Measurements from ENCODE around the gene SCYL3.
"Not testable (repeated sequence)": the region's sequence is repeated elsewhere in the genome, so short reads cannot be mapped to it uniquely, and the experiment has no call there.

Gene SCYL3

DNA sequence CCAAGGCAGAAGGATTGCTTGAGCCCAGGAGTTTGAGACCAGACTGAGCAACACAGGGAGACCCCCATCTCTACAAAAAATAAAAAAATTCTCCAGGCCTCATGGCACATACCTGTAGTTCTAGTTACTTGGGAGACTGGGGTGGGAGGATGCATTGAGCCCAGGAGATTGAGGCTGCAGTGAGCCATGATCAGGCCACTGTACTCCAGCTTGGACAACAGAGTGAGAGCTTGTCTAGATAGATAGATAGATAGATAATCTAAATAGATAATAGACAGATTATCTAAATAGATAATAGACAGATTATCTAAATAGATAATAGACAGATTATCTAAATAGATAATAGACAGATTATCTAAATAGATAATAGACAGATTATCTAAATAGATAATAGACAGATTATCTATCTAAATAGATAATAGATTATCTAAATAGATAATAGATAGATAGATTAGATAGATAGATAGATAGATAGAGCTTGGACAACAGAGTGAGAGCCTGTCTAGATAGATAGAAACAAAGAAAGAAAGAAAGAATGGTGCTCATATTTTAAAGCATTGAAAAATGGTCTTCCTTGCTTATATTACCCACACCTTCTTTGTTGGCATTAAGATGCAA lies 82.2 kb downstream of the SCYL3 start:
- not testable (repeated sequence) for DNase-seq

DNA sequence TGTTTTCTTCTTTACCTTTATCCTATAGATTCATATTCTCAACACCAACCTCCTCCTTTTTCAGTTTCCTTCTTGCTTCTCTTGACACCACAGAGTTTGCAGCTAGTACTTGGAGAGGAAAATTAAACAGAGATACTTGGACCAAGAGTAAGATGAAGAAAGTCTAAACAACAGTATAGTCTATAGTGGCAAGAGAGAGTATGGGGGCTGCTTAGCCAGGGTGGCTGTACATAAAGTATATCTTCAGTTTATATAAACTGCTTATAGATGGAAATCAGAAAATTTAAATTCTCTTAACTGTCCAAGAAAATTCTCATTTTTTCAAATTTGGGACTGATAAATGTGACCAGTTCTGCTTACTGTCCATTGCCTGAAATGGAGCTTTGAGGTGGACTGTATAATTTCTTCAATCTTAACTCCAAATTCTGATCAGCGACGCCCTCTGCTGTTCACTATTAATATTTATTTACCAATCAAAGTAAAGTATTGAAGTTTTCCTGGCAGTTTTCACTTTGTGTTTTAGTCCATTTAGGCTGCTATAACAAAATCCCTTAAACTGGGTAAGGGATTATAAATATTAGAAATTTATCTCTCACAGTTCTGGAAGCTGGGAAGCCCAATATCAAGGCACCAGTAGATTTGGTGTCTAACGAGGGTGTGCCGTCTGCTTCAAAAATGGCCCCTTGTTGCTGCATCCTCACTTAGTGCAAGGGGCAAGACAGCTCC lies 84.2 kb downstream of the SCYL3 start:
- DNase-seq: no peak

DNA sequence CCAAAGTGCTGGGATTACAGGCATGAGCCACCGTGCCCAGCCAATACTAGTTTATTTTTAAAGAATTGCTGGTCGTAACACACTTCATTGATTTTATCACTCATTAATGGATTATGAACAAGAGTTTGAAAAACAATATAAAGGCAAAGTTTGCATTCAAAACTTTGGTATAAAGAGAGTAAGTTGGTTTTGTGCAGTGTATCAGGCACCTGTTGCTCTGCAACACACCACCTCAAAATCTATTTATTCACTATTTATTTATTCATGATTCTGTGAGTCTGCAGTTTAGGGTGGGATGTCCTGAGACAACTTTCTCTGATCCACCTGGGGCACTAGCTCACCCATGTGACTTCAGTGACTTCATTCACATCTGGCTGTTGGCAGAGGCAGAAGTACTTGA lies 88.8 kb downstream of the SCYL3 start:
- DNase-seq: no peak

DNA sequence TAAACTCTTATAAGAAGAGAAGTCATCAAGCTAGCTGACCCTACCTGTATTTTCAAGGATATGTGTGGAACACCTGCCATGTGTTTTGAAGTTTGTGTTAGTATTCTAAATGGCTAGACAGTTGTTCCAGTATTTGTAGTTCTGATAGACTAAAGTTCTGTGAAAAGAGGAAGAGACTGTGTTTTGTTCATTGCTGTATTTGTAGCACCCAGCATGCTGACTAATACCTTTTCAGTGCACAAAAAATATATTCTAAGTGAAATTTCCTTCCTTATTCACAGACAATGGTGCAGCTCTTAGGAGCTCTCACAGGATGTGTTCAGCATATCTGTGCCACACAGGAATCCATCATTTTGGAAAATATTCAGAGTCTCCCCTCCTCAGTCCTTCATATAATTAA lies 90.8 kb downstream of the SCYL3 start:
- DNase-seq: no peak
